KOPT-K1 (cell line): ENCODE measurements around the gene PWWP2B.

Source experiments
- H3K27ac ChIP-seq: fragments of 200-600 bp; sonication (generic); 2 replicates; pipeline ENCODE4 v1.5.1; 2016; ENCODE audit warnings: antibody characterized with exemption, mild to moderate bottlenecking, low read depth, low read length; ENCODE audit not compliant: poor library complexity, severe bottlenecking
- H3K36me3 ChIP-seq: fragments of 200-600 bp; sonication (generic); 2 replicates; pipeline ENCODE4 v1.5.1; 2017; ENCODE audit warnings: antibody characterized with exemption, mild to moderate bottlenecking, low read length, moderate library complexity; ENCODE audit not compliant: insufficient read depth
- H3K9me3 ChIP-seq: fragments of 200-600 bp; sonication (generic); 2 replicates; pipeline ENCODE4 v1.5.1; 2017; ENCODE audit warnings: antibody characterized with exemption, low read length, mild to moderate bottlenecking; ENCODE audit not compliant: insufficient read depth, poor library complexity, severe bottlenecking

Gene PWWP2B

GRCh38 chr10:132410056-132410778 lies 13.2 kb downstream of the PWWP2B start:
- Histone ChIP-seq H3K27ac (no peak overlapping the region), H3K9me3 (no peaks in the 10 kb centered on the region), H3K36me3 (peaks cover 41% of the 10 kb centered on the region; the same call in 1 of the 2 replicates)

DNA sequence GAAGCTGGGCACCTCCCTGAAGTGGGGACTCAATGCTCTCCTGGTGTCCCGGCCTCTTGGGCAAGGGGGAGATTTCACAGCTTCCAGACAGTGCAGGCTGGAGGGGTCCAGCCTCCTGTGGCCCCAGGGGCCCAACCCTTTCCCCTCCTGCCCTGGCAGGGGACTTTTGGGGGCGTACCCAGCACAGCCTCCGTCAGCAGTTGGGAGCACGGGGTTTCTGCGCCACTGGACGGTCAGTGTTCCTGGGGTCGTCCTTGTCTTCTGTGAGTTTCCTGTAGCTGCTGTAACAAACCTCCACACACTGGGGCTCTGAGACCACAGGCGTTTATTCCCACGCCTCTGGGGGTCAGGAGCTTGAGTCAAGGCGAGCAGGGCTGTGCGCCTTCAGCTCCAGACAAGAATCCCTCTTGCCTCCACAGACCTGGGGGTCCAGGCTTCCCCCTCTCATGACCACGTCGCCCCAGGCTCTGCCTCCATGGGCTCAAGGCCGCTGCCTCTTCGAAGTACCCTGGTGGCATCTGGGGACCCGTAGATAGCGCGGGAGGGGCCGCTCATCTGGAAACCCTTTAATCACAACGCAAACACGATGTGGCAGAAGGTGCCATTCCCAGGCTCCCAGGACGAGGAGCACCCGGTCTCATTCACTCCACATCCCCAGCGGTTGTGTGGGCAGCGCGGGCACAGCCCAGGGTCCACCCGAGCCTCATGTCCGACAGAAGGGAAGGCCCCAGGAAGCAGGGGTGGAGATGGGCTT lies 14.0 kb downstream of the PWWP2B start:
- Histone ChIP-seq H3K36me3 (peaks cover 37% of the 10 kb centered on the region; the same call in 1 of the 2 replicates), H3K27ac (no peak overlapping the region)

GRCh38 chr10:132411561-132412253 lies 14.7 kb downstream of the PWWP2B start:
- Histone ChIP-seq H3K36me3 (peaks cover 30% of the 10 kb centered on the region; the same call in 1 of the 2 replicates), H3K9me3 (no peaks in the 10 kb centered on the region), H3K27ac (no peak overlapping the region)

More for the DNA sequence above, 14.0 kb downstream of the PWWP2B start:
- no peaks in the 10 kb centered on the region for H3K9me3 ChIP-seq

GRCh38 chr10:132412316-132413192 lies 15.6 kb downstream of the PWWP2B start:
- Histone ChIP-seq H3K9me3 (no peaks in the 10 kb centered on the region), H3K36me3 (peaks cover 23% of the 10 kb centered on the region; the same call in 1 of the 2 replicates), H3K27ac (no peak overlapping the region)

DNA sequence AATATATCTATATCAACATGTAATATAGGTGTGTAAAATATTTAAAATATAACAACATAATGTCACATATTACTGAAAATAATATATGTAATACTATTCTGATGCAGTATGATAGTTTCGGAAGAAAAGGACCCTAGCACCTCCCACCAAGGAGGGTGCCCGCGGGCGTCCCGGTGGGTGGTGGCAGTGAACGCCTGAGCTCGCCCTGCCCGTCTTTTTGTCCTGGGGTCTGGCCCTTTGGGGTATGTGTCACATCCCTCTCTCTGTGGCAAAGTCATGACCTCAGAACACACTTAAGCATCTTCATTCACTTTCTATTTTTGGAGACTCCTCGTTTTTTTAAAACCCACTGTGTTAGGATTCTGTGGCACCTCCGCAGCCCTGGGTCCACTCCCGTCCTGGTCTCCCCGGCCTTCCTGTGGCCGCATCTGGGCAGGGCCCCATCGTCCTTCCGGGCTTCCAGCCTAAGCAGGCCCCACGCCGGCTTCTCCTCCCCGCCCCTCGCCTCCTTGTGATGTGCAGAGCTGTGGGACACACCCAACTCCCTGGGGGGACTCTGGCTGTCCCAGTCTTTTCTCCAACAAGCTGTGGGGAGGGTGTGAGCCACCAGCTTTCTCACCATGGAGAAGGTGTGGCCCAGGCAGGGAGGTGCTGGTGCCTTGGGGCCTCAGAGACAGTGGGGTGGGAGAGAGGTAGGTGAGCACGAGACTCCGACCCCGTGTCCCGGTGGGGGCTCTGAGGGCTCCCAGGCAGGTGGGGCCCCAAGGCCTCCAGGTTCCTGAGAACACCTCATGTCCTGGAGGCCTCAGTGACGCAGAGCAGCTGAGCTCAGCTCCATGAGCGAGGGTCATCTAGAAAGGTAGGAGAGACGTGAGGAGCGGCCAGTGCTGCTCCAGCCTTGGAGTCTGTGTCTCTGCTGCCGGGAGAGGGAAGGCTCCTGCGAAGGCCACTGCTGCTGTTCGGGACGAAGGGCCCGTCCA lies 16.5 kb downstream of the PWWP2B start:
- Histone ChIP-seq H3K9me3 (no peaks in the 10 kb centered on the region), H3K36me3 (peaks cover 14% of the 10 kb centered on the region; the same call in 1 of the 2 replicates), H3K27ac (no peak overlapping the region)

DNA sequence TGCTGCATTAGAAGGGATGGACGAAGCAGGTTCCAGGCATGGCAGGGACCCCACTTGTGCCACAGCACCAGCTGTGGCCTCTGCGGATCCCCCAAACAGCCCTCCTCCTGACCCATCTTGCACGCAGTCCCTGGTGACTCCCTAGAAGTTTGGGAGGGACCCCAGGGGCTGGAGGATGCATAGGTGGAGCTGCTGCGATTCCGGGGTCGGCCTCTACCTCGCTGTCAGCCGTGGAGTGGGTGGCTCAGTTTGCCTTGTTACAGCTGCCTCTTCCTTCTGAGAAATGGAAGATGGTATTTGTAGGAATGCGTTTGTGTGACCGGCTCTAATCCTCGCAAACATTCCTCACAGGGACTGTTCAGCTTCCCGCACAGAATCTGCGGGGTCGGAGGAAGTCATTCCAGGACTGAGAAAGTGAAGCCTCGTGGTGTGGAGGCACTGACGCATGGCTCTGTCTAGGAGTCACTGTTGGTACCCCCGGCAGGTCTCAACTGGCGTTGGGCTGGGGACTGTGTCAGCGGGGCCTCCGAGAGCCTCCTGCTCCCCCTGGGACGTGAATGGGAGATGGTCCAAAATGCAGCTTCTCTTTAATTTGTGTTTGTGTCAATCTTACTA lies 17.5 kb downstream of the PWWP2B start:
- no peaks in the 10 kb centered on the region for H3K9me3 ChIP-seq
- H3K27ac ChIP-seq = no peak overlapping the region
- peaks cover 7% of the 10 kb centered on the region; the same call in 1 of the 2 replicates for H3K36me3 ChIP-seq

GRCh38 chr10:132415255-132415654 lies 18.3 kb downstream of the PWWP2B start:
- no peaks in the 10 kb centered on the region for H3K9me3 ChIP-seq
- H3K36me3 ChIP-seq = peaks cover 7% of the 10 kb centered on the region; the same call in 1 of the 2 replicates
- H3K27ac ChIP-seq = no peak overlapping the region

DNA sequence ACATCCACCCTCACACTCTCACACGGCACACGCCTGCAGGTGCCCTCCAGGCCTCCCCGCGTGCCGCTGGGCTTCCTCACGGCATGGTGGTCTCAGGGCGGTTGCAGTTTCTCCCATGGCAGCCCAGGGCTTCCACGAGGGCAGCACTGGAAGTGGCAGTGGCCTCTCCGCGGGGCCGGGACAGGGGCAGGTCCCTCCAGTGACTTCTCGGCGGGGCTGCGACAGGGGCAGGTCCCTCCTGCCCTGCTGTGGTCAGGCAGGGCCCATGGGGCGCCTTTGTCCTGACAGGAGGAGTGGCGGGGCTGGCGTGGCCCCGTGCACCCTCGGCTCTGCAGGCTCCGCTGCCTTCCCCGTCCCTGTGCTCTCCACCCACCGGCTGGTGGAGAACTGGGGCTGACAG lies 19.0 kb downstream of the PWWP2B start:
- no peak overlapping the region for H3K27ac ChIP-seq
- H3K36me3 ChIP-seq = peaks cover 7% of the 10 kb centered on the region; the same call in 1 of the 2 replicates
- no peaks in the 10 kb centered on the region for H3K9me3 ChIP-seq

GRCh38 chr10:132416566-132417256 lies 19.7 kb downstream of the PWWP2B start:
- Histone ChIP-seq H3K27ac (no peak overlapping the region), H3K9me3 (no peaks in the 10 kb centered on the region), H3K36me3 (peaks cover 7% of the 10 kb centered on the region; the same call in 1 of the 2 replicates)

DNA sequence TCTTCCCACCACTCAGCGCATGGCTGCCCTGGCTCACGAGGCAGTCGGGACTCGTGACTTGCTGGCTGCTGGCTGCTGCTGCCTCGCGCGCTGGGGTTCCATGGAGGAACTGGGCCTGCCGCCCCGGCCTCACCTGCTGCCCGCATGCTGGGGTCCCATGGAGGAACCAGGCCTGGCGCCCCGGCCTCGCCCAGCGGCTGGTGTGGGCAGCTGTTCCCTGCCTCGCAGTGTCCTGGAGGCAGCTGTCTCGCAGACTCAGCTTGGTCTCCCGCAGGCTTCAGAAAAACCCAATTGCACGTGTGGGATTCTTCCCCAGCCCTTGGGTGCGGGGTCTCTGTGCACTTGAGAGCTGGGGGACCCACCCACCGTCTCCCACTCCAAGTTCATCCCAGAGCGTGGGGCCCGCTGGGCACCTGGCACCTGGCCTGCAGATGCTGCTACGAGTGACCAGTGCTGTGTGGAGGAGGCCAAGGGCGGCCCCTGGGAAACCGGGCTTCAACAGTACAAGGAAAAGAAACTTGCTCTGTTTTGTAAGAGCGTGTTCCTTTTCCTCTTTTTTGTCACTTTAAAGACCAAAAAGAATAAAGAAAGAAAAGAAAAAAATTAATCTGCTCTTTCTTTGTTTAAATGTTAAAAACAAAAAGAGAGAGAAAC lies 20.4 kb downstream of the PWWP2B start:
- Histone ChIP-seq H3K9me3 (no peaks in the 10 kb centered on the region), H3K27ac (no peak overlapping the region), H3K36me3 (peaks cover 7% of the 10 kb centered on the region; the same call in 1 of the 2 replicates)

DNA sequence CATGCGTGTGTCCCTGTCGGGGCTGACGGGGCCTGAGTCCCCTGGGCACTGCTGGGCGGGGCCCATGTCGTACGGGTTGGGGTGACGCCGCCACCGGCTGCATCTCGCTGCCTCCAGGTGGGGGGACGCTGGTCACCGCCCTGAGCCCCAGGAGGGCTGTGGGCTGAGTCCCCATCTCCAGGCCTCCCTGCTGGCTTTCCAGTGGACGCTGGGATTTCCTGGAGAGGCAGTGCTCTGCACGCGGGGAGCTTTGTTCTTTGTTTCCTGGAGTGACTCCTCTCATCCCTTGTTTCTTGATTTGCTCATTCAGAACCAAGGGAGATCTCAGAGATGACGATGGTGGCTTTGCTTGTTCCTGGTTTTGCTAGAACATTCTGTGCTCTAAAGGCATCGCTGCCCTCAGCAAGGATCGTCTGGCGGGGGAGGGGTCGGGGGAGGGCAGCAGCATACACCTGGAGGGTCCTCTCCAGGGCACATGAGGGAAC lies 21.0 kb downstream of the PWWP2B start:
- Histone ChIP-seq H3K9me3 (no peaks in the 10 kb centered on the region), H3K27ac (no peak overlapping the region), H3K36me3 (peaks cover 7% of the 10 kb centered on the region; the same call in 1 of the 2 replicates)
